GM18858 (cell line): ENCODE measurements around the gene COPS8.

ENCODE experiments used
- ATAC-seq: cut with Tn5 transposase; IDR thresholded peaks from one replicate; pipeline ENCODE4 v1.9.1; 2021; ENCODE audit not compliant: unreplicated experiment

Gene COPS8

GRCh38 chr2:237129625-237130263 lies 44.1 kb downstream of the COPS8 start:
- no peak for ATAC-seq

DNA sequence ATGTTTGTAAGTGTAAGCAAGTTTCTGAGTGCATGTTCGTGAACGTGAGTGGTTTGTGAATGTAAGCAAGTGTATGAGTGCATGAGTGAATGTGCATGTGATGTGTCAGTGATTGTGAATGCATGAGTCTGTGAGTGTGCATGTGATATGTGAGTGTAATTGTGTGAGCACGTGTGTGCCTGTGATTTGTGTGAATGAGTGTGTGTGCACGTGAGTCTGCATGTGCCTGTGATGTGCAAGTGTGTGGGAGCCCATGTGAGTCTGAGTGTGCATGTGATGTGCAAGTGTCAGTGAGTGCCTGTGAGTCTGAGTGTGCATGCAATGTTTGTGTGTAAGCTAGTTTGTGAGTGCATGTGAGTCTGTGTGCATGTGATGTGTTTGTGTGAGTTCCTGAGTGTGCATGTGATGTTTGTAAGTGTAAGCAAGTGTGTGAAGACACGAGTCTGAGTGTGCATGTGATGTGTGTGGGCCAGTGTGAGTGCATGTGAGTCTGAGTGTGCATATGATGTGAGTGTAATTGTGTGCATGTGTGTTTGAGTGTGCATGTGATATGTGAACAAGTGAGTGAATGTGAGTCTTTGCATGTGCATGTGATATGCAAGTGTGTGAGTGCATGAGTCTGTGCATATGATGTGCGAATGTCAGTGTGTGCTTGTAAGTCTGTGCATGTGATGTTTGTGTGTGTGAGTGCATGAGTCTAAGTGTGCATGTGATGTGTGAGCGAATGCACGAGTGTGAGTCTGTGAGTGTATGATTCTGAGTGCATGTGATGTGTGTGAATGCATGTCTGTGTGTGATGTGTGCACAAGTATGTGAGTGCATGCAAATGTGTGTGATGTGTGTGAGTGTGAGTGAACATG lies 45.1 kb downstream of the COPS8 start:
- no peak for ATAC-seq

DNA sequence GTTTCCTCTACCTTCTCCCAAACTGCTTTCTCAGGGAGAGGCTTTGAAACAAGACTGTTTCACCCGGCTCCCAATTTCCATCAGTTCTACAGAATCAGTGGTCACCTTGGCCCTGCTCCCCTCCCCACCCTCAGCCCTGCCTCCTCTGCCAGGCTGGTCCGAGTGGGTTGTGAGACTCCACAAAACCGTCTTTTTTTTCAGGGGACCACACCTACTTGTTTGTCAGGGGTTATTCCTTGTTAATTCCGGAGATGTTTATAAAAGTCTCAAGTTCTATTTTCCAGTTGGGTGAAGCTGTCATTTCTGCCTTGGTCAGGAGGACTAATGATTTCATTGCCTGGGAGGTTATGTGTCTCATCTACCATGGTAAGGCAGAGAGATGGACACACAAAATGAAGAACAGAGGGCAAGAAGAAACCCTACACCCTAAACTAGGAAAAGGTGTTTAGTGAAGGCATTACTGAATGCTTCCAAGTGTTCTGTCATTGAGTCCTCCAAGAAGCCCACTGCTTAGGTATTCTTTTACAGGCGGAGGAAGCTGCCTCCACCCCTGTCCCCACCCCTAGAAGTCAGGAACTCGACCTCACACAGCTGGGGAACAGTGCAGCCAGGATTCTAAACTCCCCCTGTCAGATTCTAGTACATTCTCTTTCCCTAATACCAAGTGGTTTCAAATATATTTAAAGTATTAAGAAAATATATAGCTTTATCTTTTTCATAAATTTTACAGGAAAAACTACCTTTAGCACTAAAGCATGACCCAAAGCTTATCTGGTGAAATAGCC lies 46.3 kb downstream of the COPS8 start:
- ATAC-seq: no peak

- ATAC-seq: no peak
These were observed 47.1 kb downstream of the COPS8 start for GRCh38 chr2:237132799-237133198.

GRCh38 chr2:237134321-237135230 lies 48.9 kb downstream of the COPS8 start:
- ATAC-seq: no peak

- ATAC-seq: no peak
These were observed 51.1 kb downstream of the COPS8 start for GRCh38 chr2:237136824-237137223.

GRCh38 chr2:237137626-237138323 lies 52.1 kb downstream of the COPS8 start:
- ATAC-seq: no peak

- ATAC-seq: no peak
These were observed 53.5 kb downstream of the COPS8 start for GRCh38 chr2:237139123-237139675.

GRCh38 chr2:237140689-237141285 lies 55.1 kb downstream of the COPS8 start:
- no peak for ATAC-seq

- no peak for ATAC-seq
These were observed 55.9 kb downstream of the COPS8 start for GRCh38 chr2:237141571-237142051.

- ATAC-seq: no peak
These were observed 57.4 kb downstream of the COPS8 start for GRCh38 chr2:237143118-237143517.

GRCh38 chr2:237143676-237144440 lies 58.2 kb downstream of the COPS8 start:
- no peak for ATAC-seq

GRCh38 chr2:237144516-237144915 lies 58.8 kb downstream of the COPS8 start:
- ATAC-seq: no peak

- no peak for ATAC-seq
These were observed 61.6 kb downstream of the COPS8 start for GRCh38 chr2:237147317-237147716.

DNA sequence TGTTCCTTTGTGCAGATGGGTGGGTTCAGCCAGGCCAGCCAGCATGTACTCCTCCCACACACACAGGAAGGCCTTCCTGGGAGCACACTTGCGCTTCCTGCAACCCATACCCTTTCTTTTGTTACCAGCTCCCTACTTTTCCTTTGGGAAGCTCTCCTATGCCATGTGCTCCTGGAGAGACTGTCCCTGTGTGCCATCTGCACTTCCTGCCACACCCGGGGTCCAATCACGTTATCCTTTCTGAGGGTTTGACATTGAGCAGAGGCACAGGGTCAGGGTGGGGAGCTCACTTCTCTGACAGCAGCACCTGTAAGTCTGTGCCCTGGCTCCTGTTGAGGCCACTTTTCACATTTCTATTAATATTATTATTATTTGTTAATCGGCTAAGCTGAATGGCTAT lies 62.9 kb downstream of the COPS8 start:
- ATAC-seq: no peak

GRCh38 chr2:237149425-237149824 lies 63.7 kb downstream of the COPS8 start:
- ATAC-seq: no peak
